ENCODE results near the gene GLI3. TPM values are rescaled to one million over a fixed set of nuclear protein-coding genes. Genes with fewer than 3 reads are reported as not detected.

GLI3 gene
- total and polyA plus RNA-seq, 10 of the 15 experiments (the other 5 are each of a cell fraction or from before 2014, with no cell fraction given): 0.01 TPM; not detected in 8

DNA sequence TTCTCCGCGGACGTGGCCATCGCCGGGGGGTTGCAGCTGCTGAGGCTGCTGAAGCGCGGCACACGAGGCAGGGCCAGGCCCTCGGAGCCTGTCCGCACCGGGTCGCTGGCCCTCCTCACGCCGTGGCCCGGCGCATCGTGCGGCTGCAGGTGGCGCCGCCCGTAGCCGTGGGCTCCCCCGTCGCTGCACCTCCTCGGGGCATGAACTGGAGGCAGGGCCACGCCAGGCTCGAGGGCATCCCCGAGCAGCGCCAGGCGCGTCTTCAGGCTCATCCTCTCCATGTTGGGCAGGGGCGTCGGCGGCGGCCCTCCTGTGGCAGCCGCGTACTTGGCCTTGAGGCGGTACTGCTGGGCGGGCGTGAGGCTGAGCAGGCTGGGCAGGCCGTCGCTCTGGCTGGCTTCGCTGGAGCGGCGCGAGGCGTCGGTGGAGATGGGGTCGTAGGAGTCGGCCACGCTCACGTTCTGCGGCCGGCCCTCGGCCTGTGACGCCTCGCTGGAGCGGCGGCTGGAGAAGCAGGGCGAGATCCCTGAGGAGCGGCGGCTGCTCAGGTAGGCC, 271.0 kb downstream of the GLI3 start:
- FAIRE-seq: no peak
- Histone ChIP-seq H2AFZ (ENCODE audit: control insufficient read depth, low read depth, low read length) (no peak overlapping the region), H4K20me1 (ENCODE audit: control insufficient read depth, insufficient read depth) (no peaks in the 10 kb centered on the region), H3K79me2 (ENCODE audit: control insufficient read depth, insufficient read depth, low read length) (no peaks in the 10 kb centered on the region), H3K9ac (ENCODE audit: control insufficient read depth, insufficient read depth, low read length) (no peak overlapping the region), H3K4me3 (no peak overlapping the region), H3K27me3 (replicated peaks in 1 of 2; ENCODE audit: control insufficient read depth in 2 of 2, insufficient read depth in 2 of 2, low read length in 1 of 2) (no peaks in the 10 kb centered on the region), H3K9me3 (replicated peaks; ENCODE audit: control insufficient read depth, insufficient read depth, low read length) (no peaks in the 10 kb centered on the region), H3K36me3 (ENCODE audit: control insufficient read depth in 2 of 2, insufficient read depth in 2 of 2, low read length in 1 of 2) (no peaks in the 10 kb centered on the region), H3K27ac (ENCODE audit: control insufficient read depth, insufficient read depth) (no peak overlapping the region), H3K4me1 (ENCODE audit: control insufficient read depth, insufficient read depth, low read length) (no peaks in the 10 kb centered on the region), H3K4me2 (ENCODE audit: control insufficient read depth, insufficient read depth) (no peak overlapping the region)
- intact Hi-C loops (cut with micrococcal nuclease; ENCODE audit: unreplicated experiment): no loop called here
- ChIA-PET SMC1A (ENCODE audit: uncharacterized antibody, unreplicated experiment) (no interaction called here), RAD21 (ENCODE audit: unreplicated experiment) (no interaction called here), CTCF (interaction anchor here (1.1 kb wide), 1 partner anchor 13 kb away, joined by 4 read pairs; no protein-coding TSS in a partner anchor), POLR2A (no interaction called here)
- 83% methylated on average over 61 of the region's 62 CpGs for WGBS (ENCODE audit: insufficient coverage, insufficient replicate concordance, low lambda C conversion rate, missing lambda C conversion rate)
- BruUV-seq (replicated peaks): no TSS peak
- no peak for ATAC-seq
- TF ChIP-seq, protein P1, sequence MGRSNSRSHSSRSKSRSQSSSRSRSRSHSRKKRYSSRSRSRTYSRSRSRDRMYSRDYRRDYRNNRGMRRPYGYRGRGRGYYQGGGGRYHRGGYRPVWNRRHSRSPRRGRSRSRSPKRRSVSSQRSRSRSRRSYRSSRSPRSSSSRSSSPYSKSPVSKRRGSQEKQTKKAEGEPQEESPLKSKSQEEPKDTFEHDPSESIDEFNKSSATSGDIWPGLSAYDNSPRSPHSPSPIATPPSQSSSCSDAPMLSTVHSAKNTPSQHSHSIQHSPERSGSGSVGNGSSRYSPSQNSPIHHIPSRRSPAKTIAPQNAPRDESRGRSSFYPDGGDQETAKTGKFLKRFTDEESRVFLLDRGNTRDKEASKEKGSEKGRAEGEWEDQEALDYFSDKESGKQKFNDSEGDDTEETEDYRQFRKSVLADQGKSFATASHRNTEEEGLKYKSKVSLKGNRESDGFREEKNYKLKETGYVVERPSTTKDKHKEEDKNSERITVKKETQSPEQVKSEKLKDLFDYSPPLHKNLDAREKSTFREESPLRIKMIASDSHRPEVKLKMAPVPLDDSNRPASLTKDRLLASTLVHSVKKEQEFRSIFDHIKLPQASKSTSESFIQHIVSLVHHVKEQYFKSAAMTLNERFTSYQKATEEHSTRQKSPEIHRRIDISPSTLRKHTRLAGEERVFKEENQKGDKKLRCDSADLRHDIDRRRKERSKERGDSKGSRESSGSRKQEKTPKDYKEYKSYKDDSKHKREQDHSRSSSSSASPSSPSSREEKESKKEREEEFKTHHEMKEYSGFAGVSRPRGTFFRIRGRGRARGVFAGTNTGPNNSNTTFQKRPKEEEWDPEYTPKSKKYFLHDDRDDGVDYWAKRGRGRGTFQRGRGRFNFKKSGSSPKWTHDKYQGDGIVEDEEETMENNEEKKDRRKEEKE (IDR thresholded peaks at IDR 0.05): no peak
- TF ChIP-seq, protein P2, sequence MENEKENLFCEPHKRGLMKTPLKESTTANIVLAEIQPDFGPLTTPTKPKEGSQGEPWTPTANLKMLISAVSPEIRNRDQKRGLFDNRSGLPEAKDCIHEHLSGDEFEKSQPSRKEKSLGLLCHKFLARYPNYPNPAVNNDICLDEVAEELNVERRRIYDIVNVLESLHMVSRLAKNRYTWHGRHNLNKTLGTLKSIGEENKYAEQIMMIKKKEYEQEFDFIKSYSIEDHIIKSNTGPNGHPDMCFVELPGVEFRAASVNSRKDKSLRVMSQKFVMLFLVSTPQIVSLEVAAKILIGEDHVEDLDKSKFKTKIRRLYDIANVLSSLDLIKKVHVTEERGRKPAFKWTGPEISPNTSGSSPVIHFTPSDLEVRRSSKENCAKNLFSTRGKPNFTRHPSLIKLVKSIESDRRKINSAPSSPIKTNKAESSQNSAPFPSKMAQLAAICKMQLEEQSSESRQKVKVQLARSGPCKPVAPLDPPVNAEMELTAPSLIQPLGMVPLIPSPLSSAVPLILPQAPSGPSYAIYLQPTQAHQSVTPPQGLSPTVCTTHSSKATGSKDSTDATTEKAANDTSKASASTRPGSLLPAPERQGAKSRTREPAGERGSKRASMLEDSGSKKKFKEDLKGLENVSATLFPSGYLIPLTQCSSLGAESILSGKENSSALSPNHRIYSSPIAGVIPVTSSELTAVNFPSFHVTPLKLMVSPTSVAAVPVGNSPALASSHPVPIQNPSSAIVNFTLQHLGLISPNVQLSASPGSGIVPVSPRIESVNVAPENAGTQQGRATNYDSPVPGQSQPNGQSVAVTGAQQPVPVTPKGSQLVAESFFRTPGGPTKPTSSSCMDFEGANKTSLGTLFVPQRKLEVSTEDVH (IDR thresholded peaks at IDR 0.05; ENCODE audit: low read depth, partially characterized antibody): no peak
- TF ChIP-seq PAX5 (IDR thresholded peaks at IDR 0.05; ENCODE audit: borderline replicate concordance, low read depth, low read length) (no peak), BCL11A (IDR thresholded peaks at IDR 0.05; ENCODE audit: low read depth, low read length) (no peak), RCOR1 (conservative IDR thresholded peaks at IDR 0.05; ENCODE audit: low read depth, low read length) (no peak), HCFC1 (IDR thresholded peaks at IDR 0.05; ENCODE audit: low read length) (no peak)
- TF ChIP-seq, protein P3, sequence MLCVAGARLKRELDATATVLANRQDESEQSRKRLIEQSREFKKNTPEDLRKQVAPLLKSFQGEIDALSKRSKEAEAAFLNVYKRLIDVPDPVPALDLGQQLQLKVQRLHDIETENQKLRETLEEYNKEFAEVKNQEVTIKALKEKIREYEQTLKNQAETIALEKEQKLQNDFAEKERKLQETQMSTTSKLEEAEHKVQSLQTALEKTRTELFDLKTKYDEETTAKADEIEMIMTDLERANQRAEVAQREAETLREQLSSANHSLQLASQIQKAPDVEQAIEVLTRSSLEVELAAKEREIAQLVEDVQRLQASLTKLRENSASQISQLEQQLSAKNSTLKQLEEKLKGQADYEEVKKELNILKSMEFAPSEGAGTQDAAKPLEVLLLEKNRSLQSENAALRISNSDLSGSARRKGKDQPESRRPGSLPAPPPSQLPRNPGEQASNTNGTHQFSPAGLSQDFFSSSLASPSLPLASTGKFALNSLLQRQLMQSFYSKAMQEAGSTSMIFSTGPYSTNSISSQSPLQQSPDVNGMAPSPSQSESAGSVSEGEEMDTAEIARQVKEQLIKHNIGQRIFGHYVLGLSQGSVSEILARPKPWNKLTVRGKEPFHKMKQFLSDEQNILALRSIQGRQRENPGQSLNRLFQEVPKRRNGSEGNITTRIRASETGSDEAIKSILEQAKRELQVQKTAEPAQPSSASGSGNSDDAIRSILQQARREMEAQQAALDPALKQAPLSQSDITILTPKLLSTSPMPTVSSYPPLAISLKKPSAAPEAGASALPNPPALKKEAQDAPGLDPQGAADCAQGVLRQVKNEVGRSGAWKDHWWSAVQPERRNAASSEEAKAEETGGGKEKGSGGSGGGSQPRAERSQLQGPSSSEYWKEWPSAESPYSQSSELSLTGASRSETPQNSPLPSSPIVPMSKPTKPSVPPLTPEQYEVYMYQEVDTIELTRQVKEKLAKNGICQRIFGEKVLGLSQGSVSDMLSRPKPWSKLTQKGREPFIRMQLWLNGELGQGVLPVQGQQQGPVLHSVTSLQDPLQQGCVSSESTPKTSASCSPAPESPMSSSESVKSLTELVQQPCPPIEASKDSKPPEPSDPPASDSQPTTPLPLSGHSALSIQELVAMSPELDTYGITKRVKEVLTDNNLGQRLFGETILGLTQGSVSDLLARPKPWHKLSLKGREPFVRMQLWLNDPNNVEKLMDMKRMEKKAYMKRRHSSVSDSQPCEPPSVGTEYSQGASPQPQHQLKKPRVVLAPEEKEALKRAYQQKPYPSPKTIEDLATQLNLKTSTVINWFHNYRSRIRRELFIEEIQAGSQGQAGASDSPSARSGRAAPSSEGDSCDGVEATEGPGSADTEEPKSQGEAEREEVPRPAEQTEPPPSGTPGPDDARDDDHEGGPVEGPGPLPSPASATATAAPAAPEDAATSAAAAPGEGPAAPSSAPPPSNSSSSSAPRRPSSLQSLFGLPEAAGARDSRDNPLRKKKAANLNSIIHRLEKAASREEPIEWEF (IDR thresholded peaks at IDR 0.05; ENCODE audit: insufficient replicate concordance, low read depth, low read length): no peak
- DNase-seq (ENCODE audit: low read depth, low spot score): no peak
- in situ Hi-C loops (cut with MboI): no loop called here

Measured in GM12878 (cell line).